Heart left ventricle (tissue), 13 donors: ENCODE measurements around the gene FBXL7.

ENCODE experiments used
- CTCF ChIP-seq, 12 donors: fragments of 200-600 bp; sonication (generic) in 4 of 12; IDR thresholded peaks; one replicate each; pipeline versions ENCODE4 v1.5.0 to v1.8.0; 2018 to 2022; ENCODE audit warnings: antibody characterized with exemption in 12 of 12, mild to moderate bottlenecking in 5 of 12
- POLR2A ChIP-seq, 2 donors: fragments of 450-650 bp; IDR thresholded peaks; one replicate each; pipeline ENCODE4 v1.6.1; 2017; ENCODE audit warnings: antibody characterized with exemption in 2 of 2, mild to moderate bottlenecking in 2 of 2, moderate library complexity in 2 of 2
- donor health status: ischemic (EF 13 %, LVEDD 7.1; RV severe dilation, severe dysfunction).
- donor health status: DM: no; HTN: yes; CAD: no.
- donor health status: DM: no; HTN: no; CAD: no.
- donor health status: ischemic (EF 25% LVEDD 6.9; RV normal size, moderate dysfunction).
- donor health status: ischemic (EF 25% LVEDD 5.7; RV mildly dilated, moderate dysfunction).
- donor health status: ischemic (EF 35%, LVEDD 5.7; RV mildly dilated, moderate dysfunction).
- donor health status: nonischemic (EF 11% LVEDD 7.7; RV severe dilation, severe dysfunction).
- donor health status: DM: yes; HTN: yes; CAD: no.
- donor health status: PGD.
- donor health status: ischemic (EF 29% LVEDD 5.4; RV normal size, mild dysfunction).
- donor health status: nonischemic (EF 23%, LVEDD 6.1; RV moderate dilation, normal function).

GRCh38 chr5:15700373-15700772 lies 200.4 kb downstream of the FBXL7 start:
- no peak for TF ChIP-seq POLR2A (IDR thresholded peaks at IDR 0.05)
- no peak for TF ChIP-seq CTCF (IDR thresholded peaks at IDR 0.05)
